Prostate gland (tissue), 2 donors: Measurements from ENCODE around the gene CARMIL1. TPM values are rescaled to one million over a fixed set of nuclear protein-coding genes. Genes with fewer than 3 reads are reported as not detected.

Source experiments
- DNase-seq: peaks from one replicate; pipeline ENCODE4 v3.0.0-alpha.2; 2019; ENCODE audit warnings: low spot score
- H3K27ac ChIP-seq, 2 donors: fragments of 200-600 bp; sonication (generic); 2 replicates each; pipeline ENCODE4 v1.5.1; 2017 to 2019
- H3K27me3 ChIP-seq: fragments of 200-600 bp; sonication (generic); replicated peaks from 2 replicates; pipeline ENCODE4 v1.5.1; 2019; ENCODE audit not compliant: insufficient read depth
- H3K36me3 ChIP-seq, 2 donors: fragments of 200-600 bp; sonication (generic); 1 replicate in 1 of 2; 2 replicates in 1 of 2; pipeline versions ENCODE4 v1.5.1 to v1.8.1; 2017 to 2019
- H3K4me1 ChIP-seq: fragments of 200-600 bp; sonication (generic); replicated peaks from 2 replicates; pipeline ENCODE4 v1.5.1; 2019
- H3K4me3 ChIP-seq, 2 donors: fragments of 200-600 bp; sonication (generic); 2 replicates each; pipeline ENCODE4 v1.5.1; 2017 to 2019
- H3K9me3 ChIP-seq: fragments of 200-600 bp; sonication (generic); 2 replicates; pipeline ENCODE4 v1.5.1; 2017
- CTCF ChIP-seq, 4 experiments: fragments of 200-600 bp in 2 of 4; fragments of 450-650 bp in 2 of 4; sonication (generic) in 2 of 4; IDR thresholded peaks; 1 replicate in 3 of 4; 2 replicates in 1 of 4; pipeline ENCODE4 v1.5.1; 2016 to 2019; ENCODE audit warnings: antibody characterized with exemption in 4 of 4, mild to moderate bottlenecking in 2 of 4, moderate library complexity in 2 of 4
- POLR2A ChIP-seq: fragments of 450-650 bp; IDR thresholded peaks from one replicate; pipeline ENCODE4 v1.6.1; 2016; ENCODE audit warnings: antibody characterized with exemption, mild to moderate bottlenecking
- POLR2AphosphoS5 ChIP-seq: sonication (generic); formaldehyde crosslinking; IDR thresholded peaks from one replicate; pipeline ENCODE4 v1.6.1; 2017; ENCODE audit warnings: antibody characterized with exemption
- WGBS: methylation state at CpG from one replicate; pipeline ENCODE4 v1.1.5; 2018; 5-methylcytosine and 5-hydroxymethylcytosine counted together
- intact Hi-C: fragments of 100-400 bp; cut with DNase I; formaldehyde crosslinking; loops from one replicate; pipeline ENCODE4 v1.14.2; 2022
- total RNA-seq, 2 donors: library from RNA; depleted of rRNA; stranded (reverse); fragments of >200 nt; gene quantifications; one replicate each; pipeline ENCODE4 v1.1.0, GENCODE V29; 2016

The CARMIL1 gene
- total RNA-seq, 2 donors from 2014 or later = 12.9 to 71.7 TPM

- WGBS = 97% methylated on average over 4 of the region's 4 CpGs
- Histone ChIP-seq H3K27ac (no peak overlapping the region), H3K9me3 (no peaks in the 10 kb centered on the region), H3K4me3 (no peak overlapping the region), H3K4me1 (no peaks in the 10 kb centered on the region), H3K36me3 (no peaks in the 10 kb centered on the region), H3K27me3 (no peaks in the 10 kb centered on the region)
- no peak for TF ChIP-seq CTCF (IDR thresholded peaks at IDR 0.05)
- TF ChIP-seq POLR2A = no peak
- no peak for TF ChIP-seq POLR2AphosphoS5
- DNase-seq = no peak
- intact Hi-C loops = no loop called here
Measured at GRCh38 chr6:25326126-25326525, 47.0 kb downstream of the CARMIL1 start.

- WGBS = 61% methylated on average over 4 of the region's 4 CpGs
- no peaks in the 10 kb centered on the region for H3K27me3 ChIP-seq
- intact Hi-C loops = no loop called here
- no peaks in the 10 kb centered on the region for H3K4me1 ChIP-seq
- H3K27ac ChIP-seq = no peak overlapping the region
- TF ChIP-seq POLR2A = no peak
- TF ChIP-seq CTCF (IDR thresholded peaks at IDR 0.05) = no peak
- no peak for TF ChIP-seq POLR2AphosphoS5
- H3K4me3 ChIP-seq = no peak overlapping the region
- DNase-seq = no peak
- no peaks in the 10 kb centered on the region for H3K36me3 ChIP-seq
- H3K9me3 ChIP-seq = no peaks in the 10 kb centered on the region
Measured at GRCh38 chr6:25326960-25327359, 47.8 kb downstream of the CARMIL1 start.

- H3K9me3 ChIP-seq = no peaks in the 10 kb centered on the region
- no peak for DNase-seq
- H3K27ac ChIP-seq = no peak overlapping the region
- intact Hi-C loops = no loop called here
- no peaks in the 10 kb centered on the region for H3K4me1 ChIP-seq
- H3K27me3 ChIP-seq = no peaks in the 10 kb centered on the region
- 27% methylated on average over 2 of the region's 2 CpGs for WGBS
- no peaks in the 10 kb centered on the region for H3K36me3 ChIP-seq
- no peak for TF ChIP-seq POLR2A
- TF ChIP-seq POLR2AphosphoS5 = no peak
- no peak for TF ChIP-seq CTCF (IDR thresholded peaks at IDR 0.05)
- no peak overlapping the region for H3K4me3 ChIP-seq
Measured at GRCh38 chr6:25327432-25327831, 48.3 kb downstream of the CARMIL1 start.

- no peak overlapping the region for H3K4me3 ChIP-seq
- no peaks in the 10 kb centered on the region for H3K36me3 ChIP-seq
- no peaks in the 10 kb centered on the region for H3K9me3 ChIP-seq
- intact Hi-C loops = no loop called here
- DNase-seq = no peak
- H3K27ac ChIP-seq = no peak overlapping the region
- 94% methylated on average over 5 of the region's 5 CpGs for WGBS
- H3K27me3 ChIP-seq = no peaks in the 10 kb centered on the region
- TF ChIP-seq CTCF (IDR thresholded peaks at IDR 0.05) = no peak
- no peak for TF ChIP-seq POLR2A
- no peak for TF ChIP-seq POLR2AphosphoS5
- H3K4me1 ChIP-seq = peaks cover 4% of the 10 kb centered on the region
Measured at GRCh38 chr6:25329161-25329817, 50.1 kb downstream of the CARMIL1 start.

DNA sequence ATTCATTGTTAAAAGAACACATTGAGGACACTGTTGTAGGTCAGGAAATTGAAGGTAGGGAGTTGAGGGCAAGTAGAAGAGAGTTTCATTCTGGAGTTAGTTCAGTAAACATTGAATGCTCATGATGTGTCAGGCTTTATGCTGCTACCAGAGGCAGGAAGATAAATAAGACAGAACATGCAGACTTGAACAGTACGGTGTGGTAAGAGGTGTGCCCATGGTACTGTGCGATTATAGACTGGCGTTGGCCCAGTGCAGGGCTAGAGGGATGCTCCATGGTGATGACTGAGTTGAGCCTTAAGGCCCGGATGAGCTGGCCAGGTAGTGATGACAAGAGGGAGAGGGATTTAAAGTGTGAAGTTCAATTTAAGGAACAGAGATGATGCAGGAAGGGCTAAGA is 50.8 kb downstream of the CARMIL1 start:
- Histone ChIP-seq H3K9me3 (no peaks in the 10 kb centered on the region), H3K4me1 (peaks cover 4% of the 10 kb centered on the region), H3K27me3 (no peaks in the 10 kb centered on the region), H3K36me3 (no peaks in the 10 kb centered on the region), H3K4me3 (no peak overlapping the region), H3K27ac (no peak overlapping the region)
- TF ChIP-seq POLR2AphosphoS5 (peak; percentile 85), CTCF (IDR thresholded peaks at IDR 0.05) (no peak), POLR2A (no peak)
- intact Hi-C loops = no loop called here
- WGBS = 66% methylated on average over 4 of the region's 4 CpGs
- peak; percentile 54 for DNase-seq
